Liver (tissue), 3 donors: ENCODE measurements around the gene DHCR24.

Experiments used
- EGR1 ChIP-seq, 2 donors: IDR thresholded peaks; 2 replicates each; pipeline ENCODE4 v1.6.1; 2016 to 2018; ENCODE audit warnings: antibody characterized with exemption in 2 of 2, low read depth in 2 of 2
- JUND ChIP-seq, 2 donors: IDR thresholded peaks; 2 replicates each; pipeline ENCODE4 v1.6.1; 2016; ENCODE audit warnings: antibody characterized with exemption in 2 of 2
- YY1 ChIP-seq: IDR thresholded peaks from 2 replicates; pipeline ENCODE4 v1.6.1; 2016; ENCODE audit warnings: antibody characterized with exemption, mild to moderate bottlenecking
- TF ChIP-seq, protein P1 (sequence below): fragments of 150-350 bp; IDR thresholded peaks from 2 replicates; pipeline ENCODE4 v1.5.1; 2017; ENCODE audit warnings: improper control_type of control experiment, low read depth, low read length; ENCODE audit not compliant: missing input control
- TF ChIP-seq, protein P2 (sequence below): IDR thresholded peaks from 2 replicates; pipeline ENCODE4 v1.6.1; 2016; ENCODE audit warnings: antibody characterized with exemption
- donor health status: healthy.
- donor health status: healthy.

DNA sequence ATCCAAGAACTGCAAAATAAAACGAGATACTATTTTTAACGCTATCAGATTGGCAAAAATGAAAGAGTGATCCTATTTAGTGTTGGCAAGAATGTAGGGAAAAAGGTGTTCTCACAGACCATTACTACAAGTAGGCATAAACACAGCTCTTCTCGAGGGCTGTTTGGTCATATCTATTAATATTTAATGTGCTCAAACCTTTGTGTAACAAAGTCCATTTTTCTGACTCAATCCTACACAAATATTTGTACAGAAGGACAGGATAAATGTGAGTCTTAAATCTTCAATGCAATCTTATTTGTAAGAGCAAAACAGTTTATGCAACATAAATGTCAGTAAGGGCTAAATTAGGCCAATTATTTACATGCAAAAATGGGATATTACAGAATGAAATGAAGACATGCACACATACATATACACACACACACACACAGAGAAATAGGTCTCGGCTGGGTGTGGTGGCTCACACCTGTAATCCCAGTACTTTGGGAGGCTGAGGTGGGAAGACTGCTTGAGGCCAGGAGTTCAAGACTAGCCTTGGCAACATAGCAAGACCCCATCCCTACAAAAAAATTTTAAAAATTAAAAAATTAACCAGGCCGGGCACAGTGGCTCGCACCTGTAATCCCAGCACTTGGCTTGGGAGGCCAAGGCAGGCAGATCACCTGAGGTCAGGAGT is 17.7 kb downstream of the DHCR24 start:
- TF ChIP-seq, protein P1, sequence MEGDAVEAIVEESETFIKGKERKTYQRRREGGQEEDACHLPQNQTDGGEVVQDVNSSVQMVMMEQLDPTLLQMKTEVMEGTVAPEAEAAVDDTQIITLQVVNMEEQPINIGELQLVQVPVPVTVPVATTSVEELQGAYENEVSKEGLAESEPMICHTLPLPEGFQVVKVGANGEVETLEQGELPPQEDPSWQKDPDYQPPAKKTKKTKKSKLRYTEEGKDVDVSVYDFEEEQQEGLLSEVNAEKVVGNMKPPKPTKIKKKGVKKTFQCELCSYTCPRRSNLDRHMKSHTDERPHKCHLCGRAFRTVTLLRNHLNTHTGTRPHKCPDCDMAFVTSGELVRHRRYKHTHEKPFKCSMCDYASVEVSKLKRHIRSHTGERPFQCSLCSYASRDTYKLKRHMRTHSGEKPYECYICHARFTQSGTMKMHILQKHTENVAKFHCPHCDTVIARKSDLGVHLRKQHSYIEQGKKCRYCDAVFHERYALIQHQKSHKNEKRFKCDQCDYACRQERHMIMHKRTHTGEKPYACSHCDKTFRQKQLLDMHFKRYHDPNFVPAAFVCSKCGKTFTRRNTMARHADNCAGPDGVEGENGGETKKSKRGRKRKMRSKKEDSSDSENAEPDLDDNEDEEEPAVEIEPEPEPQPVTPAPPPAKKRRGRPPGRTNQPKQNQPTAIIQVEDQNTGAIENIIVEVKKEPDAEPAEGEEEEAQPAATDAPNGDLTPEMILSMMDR, result no peak
- TF ChIP-seq JUND (IDR thresholded peaks at IDR 0.05), result peak; percentile 91 to 93
- TF ChIP-seq, protein P2, sequence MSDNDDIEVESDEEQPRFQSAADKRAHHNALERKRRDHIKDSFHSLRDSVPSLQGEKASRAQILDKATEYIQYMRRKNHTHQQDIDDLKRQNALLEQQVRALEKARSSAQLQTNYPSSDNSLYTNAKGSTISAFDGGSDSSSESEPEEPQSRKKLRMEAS, result peak; percentile 63
- peak; percentile 51 for TF ChIP-seq YY1
- TF ChIP-seq EGR1 (IDR thresholded peaks at IDR 0.05; ENCODE audit: low read depth in 2 of 2), result no peak
